Neutrophil (primary cell): ENCODE measurements around the gene FGGY.
"Not testable (repeated sequence)": the region's sequence is repeated elsewhere in the genome, so short reads cannot be mapped to it uniquely, and the experiment has no call there.

ENCODE experiments used
- H3K27ac ChIP-seq: fragments of 200-600 bp; sonication (generic); 2 replicates; pipeline ENCODE4 v1.5.1; 2016; ENCODE audit warnings: mild to moderate bottlenecking, moderate library complexity
- H3K27me3 ChIP-seq: fragments of 200-600 bp; sonication (generic); 2 replicates; pipeline ENCODE4 v1.6.0; 2016; ENCODE audit warnings: mild to moderate bottlenecking
- H3K36me3 ChIP-seq: fragments of 200-600 bp; sonication (generic); 2 replicates; pipeline ENCODE4 v1.5.1; 2017
- H3K4me1 ChIP-seq, 2 experiments: fragments of 200-600 bp in 1 of 2; sonication (generic) in 1 of 2; 1 replicate in 1 of 2; 2 replicates in 1 of 2; pipeline versions ENCODE4 v1.5.1 to v1.6.1; 2013 to 2016; ENCODE audit warnings: low read depth in 1 of 2, low read length in 1 of 2, mild to moderate bottlenecking in 1 of 2, moderate library complexity in 1 of 2; ENCODE audit not compliant: control insufficient read depth in 1 of 2, insufficient read depth in 1 of 2
- H3K4me3 ChIP-seq, 2 experiments: fragments of 200-600 bp in 1 of 2; sonication (generic) in 1 of 2; 1 replicate in 1 of 2; 2 replicates in 1 of 2; pipeline ENCODE4 v1.5.1; 2013 to 2016; ENCODE audit warnings: low read depth in 1 of 2, low read length in 1 of 2, mild to moderate bottlenecking in 1 of 2, moderate library complexity in 1 of 2
- H3K9me3 ChIP-seq: fragments of 200-600 bp; sonication (generic); 2 replicates; pipeline ENCODE4 v1.5.1; 2016
- CTCF ChIP-seq: fragments of 200-600 bp; sonication (generic); IDR thresholded peaks from 2 replicates; pipeline ENCODE4 v1.5.1; 2016; ENCODE audit warnings: antibody characterized with exemption

FGGY gene

DNA sequence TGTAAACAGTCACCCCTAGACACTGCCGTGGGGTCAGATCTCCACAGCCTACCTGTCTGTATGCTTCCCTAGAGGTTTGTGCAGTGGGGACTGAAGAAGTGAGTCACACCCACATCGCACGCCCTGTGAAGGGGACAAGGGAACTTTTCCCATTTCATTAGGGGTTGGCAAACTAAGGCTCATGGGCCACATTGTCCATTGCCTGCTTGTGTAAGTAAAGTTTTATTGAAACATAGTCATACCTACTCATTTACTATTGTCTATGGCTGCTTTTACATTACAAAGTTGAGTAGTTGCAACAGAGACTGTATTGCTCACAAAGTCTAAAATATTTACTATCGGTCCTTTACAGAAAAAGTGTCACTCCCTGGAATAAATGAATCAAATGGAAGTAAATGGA, 2.5 kb upstream of the FGGY start:
- H3K9me3 ChIP-seq: no peaks in the 10 kb centered on the region
- H3K4me3 ChIP-seq: no peak overlapping the region
- H3K4me1 ChIP-seq: peaks cover 80 to 81% of the 10 kb centered on the region in 2 experiments
- no peaks in the 10 kb centered on the region for H3K27me3 ChIP-seq
- H3K27ac ChIP-seq: peak overlapping the region; percentile 96
- no peaks in the 10 kb centered on the region for H3K36me3 ChIP-seq
- no peak for TF ChIP-seq CTCF

GRCh38 chr1:59295618-59296017, 1.3 kb upstream of the FGGY start:
- peak overlapping the region; percentile 97 for H3K27ac ChIP-seq
- H3K36me3 ChIP-seq: no peaks in the 10 kb centered on the region
- TF ChIP-seq CTCF: no peak
- no peaks in the 10 kb centered on the region for H3K27me3 ChIP-seq
- peak overlapping the region; percentile 68 to 79 for H3K4me3 ChIP-seq
- H3K4me1 ChIP-seq: peaks cover 69 to 71% of the 10 kb centered on the region in 2 experiments
- H3K9me3 ChIP-seq: no peaks in the 10 kb centered on the region

GRCh38 chr1:59298026-59298583, 1.2 kb downstream of the FGGY start:
- H3K27me3 ChIP-seq: no peaks in the 10 kb centered on the region
- H3K9me3 ChIP-seq: no peaks in the 10 kb centered on the region
- H3K4me1 ChIP-seq: peaks cover 45 to 46% of the 10 kb centered on the region in 2 experiments
- H3K27ac ChIP-seq: peak overlapping the region; percentile 97
- TF ChIP-seq CTCF: no peak
- peak overlapping the region in 1 of 2 experiments; percentile 68 for H3K4me3 ChIP-seq
- no peaks in the 10 kb centered on the region for H3K36me3 ChIP-seq

- peaks cover 37 to 39% of the 10 kb centered on the region in 2 experiments for H3K4me1 ChIP-seq
Measured at GRCh38 chr1:59298710-59299346, 1.9 kb downstream of the FGGY start.

DNA sequence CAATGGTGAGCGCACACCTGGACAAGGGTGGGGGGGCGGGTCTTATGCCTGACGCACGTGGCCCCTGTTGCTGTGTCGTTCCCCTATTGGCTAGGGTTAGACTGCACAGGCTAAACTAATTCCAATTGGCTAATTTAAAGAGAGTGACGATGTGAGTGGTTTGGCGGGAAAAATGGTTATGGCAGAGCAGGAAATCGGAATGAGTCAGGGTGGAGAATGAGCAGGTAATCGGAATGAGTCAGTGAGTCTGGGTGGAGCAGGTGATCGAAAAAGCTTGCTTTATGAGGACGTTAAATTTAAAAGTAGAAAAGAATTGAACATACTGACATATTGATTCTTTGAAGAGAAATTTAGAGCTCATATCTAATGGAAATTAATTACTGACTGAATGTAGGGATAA, 2.8 kb downstream of the FGGY start:
- H3K27ac ChIP-seq, H3K36me3 ChIP-seq, H3K27me3 ChIP-seq, H3K4me3 ChIP-seq, H3K9me3 ChIP-seq: not testable (repeated sequence)
- H3K4me1 ChIP-seq: peaks cover 29 to 31% of the 10 kb centered on the region in 2 experiments

More at GRCh38 chr1:59298710-59299346, 1.9 kb downstream of the FGGY start:
- TF ChIP-seq CTCF: no peak
- Histone ChIP-seq H3K36me3 (no peaks in the 10 kb centered on the region), H3K9me3 (no peaks in the 10 kb centered on the region), H3K27me3 (no peaks in the 10 kb centered on the region), H3K4me3 (no peak overlapping the region), H3K27ac (peak overlapping the region; percentile 97)

- TF ChIP-seq CTCF: no peak
- H3K36me3 ChIP-seq: no peaks in the 10 kb centered on the region
Measured at GRCh38 chr1:59302297-59302696, 5.4 kb downstream of the FGGY start.

More at GRCh38 chr1:59302297-59302696, 5.4 kb downstream of the FGGY start:
- H3K4me1 ChIP-seq: peaks cover 9 to 11% of the 10 kb centered on the region in 2 experiments
- H3K9me3 ChIP-seq: peaks cover 9% of the 10 kb centered on the region
- H3K4me3 ChIP-seq: no peak overlapping the region
- H3K27me3 ChIP-seq: no peaks in the 10 kb centered on the region
- no peak overlapping the region for H3K27ac ChIP-seq
